OCI-M2 (cell line): Measurements from ENCODE around the gene DGKE.

Experiments used
- DNase-seq: peaks from one replicate; lab custom pipeline; 2025; ENCODE audit not compliant: unreplicated experiment; lab: John Stamatoyannopoulos, UW

The DGKE gene

DNA sequence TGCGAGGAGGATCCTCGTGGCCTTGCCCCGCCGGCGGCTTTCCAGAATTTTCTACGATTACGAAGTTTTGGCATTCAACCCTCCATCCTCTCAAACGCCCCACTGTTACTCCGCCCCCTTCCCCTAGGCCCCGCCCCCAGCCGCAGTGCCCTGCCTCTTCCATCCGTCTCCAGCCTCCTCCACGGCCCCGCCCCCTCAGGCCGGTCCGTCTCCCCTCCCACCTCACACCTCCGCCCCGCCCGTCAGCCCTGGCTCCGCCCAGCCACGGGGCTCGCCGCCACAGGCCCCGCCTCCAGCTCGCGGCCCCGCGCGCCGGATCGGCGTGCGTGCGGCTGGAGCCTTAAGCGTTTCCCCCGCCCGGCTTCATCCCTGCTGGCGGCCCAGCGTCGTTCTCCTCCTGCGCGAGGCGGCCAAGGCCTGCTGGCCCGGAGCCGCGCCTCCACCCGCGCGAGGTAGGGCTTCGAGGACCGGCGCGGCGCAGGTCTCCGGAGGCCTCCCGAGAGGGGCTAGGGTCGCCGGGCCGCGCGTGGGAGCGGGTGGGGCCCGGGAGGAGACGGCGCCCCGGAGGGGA lies at the start of gene DGKE, which contains the start of gene C17orf67:
DGKE (plus strand) TSS at position 343 of the 571 bp plus-strand sequence. CDS start 645 bp downstream, outside the sequence.
C17orf67 (minus strand) TSS at position 112 of the 571 bp plus-strand sequence. CDS start 18,110 bp downstream, outside the sequence.
- no peak for DNase-seq

- no peak for DNase-seq
Observed at GRCh38 chr17:56785405-56785804, 48.5 kb upstream of the DGKE start.

DNA sequence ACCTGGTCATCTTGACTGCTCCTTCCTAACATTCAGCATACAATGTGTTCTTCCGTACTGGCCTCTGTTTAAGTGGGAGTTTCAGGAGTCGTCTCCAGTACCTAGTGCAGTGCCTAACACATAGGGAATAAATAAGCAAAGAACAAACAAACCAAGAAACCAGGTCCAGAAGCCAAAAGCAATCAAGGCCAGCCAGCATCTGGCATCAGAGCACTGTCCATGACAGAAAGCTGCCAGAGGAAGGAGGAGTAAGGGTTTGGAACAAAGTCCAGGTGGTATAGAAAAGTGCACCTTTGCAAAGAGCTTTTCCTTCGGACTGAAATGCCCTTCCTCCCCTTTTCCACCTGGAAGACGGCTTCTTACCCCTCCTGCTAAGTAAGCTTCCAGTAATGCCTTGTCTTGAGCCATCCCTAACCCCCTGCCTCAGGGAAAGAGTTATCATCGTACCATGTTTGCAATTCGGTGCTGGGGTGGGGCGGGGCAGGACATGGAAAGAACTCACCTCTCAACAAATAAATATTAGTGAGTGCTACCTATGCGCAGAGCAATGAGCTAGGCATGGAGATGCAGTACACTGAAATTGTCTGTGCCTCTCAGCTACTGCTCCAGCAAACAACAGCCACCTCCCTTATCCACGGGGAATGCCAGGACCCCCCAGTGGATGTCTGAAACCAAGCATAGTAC lies 47.8 kb upstream of the DGKE start:
- no peak for DNase-seq

DNA sequence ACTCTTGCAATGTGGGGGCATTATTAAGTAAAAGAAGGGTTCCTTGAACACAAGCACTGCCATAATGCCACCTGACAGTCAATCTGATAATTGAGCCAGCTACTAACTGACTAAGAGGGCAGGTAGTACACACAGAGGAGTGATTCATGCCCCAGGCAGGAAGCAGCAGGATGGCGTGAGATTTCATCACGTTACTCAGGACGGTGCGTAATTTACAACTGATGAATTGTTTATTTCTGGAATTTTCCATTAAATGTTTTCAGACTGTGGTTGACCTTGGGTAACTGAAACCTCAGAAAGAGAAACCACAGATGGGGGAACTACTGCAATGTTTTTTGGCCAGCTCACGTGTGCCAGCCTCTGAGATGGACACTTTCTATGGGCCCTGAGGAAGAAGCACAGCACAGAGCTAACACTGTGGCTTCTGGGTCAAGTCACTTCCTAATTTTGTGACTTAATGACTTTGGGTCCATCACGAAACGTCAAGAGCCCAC lies 46.9 kb upstream of the DGKE start:
- DNase-seq, result no peak

DNA sequence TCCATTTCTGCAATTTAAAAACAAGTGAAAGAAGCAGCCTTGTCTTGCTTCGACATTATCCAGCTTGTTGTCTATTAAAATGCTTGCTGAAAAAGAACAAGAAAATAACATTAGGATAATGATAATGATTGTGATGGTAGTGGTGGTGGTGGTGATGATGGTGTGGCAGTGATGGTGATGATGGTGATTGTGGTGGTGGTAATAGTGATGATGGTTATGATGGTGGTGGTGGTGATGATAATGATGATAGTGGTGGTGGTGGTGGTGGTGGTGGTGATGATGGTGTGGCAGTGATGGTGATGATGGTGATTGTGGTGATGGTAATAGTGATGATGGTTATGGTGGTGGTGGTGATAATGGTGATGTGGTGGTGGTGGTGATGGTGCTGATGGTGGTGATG lies 41.7 kb upstream of the DGKE start:
- no peak for DNase-seq

- DNase-seq, result no peak
Observed at GRCh38 chr17:56793531-56793930, 40.4 kb upstream of the DGKE start.

DNA sequence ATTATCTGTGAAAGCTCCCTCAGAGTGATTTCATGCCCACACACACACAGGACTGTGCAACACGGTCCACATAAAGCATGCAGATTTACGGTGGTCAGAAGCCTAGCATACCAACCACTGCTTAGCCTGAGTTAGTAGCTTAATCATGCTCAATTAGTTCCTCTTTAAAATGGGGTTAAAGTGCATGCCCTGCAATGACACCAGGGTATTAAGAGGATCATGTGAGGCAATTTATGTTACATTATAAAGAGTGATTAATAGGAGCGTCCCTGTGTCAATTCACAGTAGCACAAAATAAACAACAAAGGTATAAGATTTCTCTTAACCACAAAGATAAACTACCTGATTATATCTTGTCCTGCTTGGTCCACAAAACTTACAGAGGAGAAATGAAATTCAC lies 40.0 kb upstream of the DGKE start:
- no peak for DNase-seq

- no peak for DNase-seq
Observed at GRCh38 chr17:56795221-56795865, 38.6 kb upstream of the DGKE start.

- no peak for DNase-seq
Observed at GRCh38 chr17:56796536-56796935, 37.4 kb upstream of the DGKE start.

- no peak for DNase-seq
Observed at GRCh38 chr17:56798916-56799315, 35.0 kb upstream of the DGKE start.

DNA sequence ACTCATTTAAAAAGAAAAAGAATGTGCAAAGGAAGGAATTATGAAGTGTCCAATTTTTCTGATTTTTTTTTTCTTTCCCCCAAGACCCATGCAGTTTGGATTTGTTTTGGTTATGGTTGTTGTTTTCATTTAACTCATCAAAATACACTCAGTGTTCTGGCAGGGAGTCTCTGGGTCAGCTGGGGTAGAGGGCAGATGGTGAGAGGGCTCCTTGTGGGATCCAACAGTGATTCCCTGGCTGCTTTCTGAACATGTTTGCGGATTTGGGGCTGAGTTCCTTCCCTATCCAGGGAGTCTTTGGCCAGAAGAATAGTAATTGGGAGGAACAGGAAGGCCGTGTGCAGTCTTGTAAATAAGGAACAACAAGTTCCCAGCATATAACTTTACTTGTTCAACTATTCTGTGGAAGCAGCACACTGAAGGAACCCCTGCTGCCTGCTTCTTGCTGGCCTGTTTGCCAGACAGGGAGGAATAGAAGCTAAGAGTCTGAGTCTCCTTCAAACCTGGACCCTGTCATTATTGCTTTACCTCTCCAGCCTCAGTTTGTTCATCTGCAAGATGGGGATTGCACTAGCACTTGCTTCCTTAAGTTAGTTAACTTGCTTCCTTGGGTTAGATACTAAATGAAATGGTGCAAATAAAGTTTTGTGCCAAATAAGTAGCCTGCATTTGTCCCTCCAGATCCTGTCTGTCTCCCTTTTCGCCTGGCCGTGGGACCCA lies 32.3 kb upstream of the DGKE start:
- DNase-seq, result no peak

DNA sequence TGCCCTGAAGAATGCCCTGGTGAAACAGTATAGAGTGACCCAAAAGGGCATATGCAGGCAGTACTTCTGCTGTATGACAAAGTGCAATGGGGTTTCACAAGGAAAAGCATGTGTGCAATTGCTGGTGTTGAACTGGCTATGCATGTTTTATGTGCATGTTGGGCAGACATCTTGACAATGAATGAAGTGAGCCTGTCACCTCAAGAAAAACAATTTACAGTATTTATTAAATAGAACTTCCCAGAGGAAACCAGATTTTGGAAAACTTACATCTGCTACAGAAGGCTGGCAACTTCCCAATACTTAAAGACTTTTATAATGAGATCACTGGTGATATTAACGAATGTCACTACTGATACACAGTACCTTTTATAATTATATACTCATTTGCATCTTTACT lies 30.9 kb upstream of the DGKE start:
- no peak for DNase-seq

GRCh38 chr17:56804454-56804853 lies 29.5 kb upstream of the DGKE start:
- no peak for DNase-seq

DNA sequence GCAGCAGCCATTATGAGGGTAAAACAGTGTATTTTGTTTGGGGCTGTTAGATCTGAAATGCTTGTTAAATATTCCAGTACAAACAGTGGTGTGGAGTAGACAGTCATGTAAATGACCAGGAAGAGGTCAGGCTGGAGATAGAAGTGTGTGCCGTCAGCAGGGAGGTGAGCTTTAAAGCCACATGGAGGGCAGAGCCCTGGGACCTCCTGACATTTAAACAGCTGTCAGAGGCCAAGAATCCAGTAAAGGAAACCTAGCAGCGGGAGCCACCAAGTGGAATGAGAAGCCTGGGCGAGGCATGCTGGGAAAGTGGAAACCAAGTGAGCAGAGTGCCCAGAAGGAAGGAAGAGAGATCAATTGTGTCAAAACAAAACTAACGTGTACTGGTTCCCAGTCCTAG lies 27.0 kb upstream of the DGKE start:
- DNase-seq, result no peak

GRCh38 chr17:56807723-56808122 lies 26.2 kb upstream of the DGKE start:
- no peak for DNase-seq

GRCh38 chr17:56808503-56808902 lies 25.4 kb upstream of the DGKE start:
- DNase-seq, result no peak

- no peak for DNase-seq
Observed at GRCh38 chr17:56809106-56809819, 24.7 kb upstream of the DGKE start.

DNA sequence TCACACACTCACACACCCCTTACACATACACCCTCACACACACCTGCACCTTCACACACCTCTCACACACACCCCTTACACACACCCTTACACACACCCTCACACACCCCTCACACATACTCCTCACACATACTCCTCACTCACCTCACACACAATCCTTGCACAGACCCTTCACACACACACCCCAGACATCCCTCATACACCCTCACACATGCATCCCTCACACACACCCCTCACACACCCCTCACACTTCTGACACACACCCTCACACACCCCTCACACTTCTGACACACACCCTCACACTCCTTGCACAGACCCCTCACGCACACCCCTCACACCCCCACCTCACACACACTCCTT lies 24.2 kb upstream of the DGKE start:
- DNase-seq, result no peak

GRCh38 chr17:56810343-56810742 lies 23.6 kb upstream of the DGKE start:
- DNase-seq, result no peak

GRCh38 chr17:56810891-56811775 lies 22.8 kb upstream of the DGKE start:
- DNase-seq, result no peak
